Measurements from ENCODE around the gene TIGD3.

The TIGD3 gene

DNA sequence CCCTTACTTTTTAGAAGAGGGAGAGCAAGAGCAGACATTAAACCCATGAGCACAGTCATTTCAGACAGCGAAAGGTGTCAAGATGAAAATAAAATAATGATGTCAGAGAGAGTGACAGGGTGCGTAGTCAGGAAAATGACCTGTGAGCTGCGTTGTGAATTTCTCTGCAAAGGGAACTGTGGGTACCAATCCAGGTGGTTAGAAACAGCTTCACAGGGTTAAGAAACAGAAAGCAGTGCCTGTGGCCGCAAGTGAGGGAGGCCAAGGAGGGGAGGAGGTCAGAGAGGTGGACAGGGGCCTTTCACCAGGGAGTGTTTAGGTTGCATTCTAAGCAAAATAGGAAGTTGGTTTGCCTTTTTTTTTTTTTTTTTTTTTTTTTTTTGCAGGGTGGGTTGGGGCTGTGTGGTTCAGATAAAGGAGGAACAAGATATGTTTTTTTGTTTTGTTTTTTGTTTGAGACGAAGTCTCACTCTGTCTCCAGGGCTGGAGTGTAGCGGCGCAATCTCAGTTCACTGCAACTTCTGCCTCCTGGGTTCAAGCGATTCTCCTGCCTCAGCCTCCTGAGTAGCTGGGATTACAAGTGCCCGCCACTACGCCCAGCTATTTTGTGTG, 7.9 kb downstream of the TIGD3 start:
- intact Hi-C loops (cut with DNase I), result loop anchor here (10.0 kb wide), 2 partner anchors 52 to 232 kb away; partner anchors contain the start of gene KCNK7
- DNase-seq, result peak in 2 of 10 donors; percentile 25 to 62

DNA sequence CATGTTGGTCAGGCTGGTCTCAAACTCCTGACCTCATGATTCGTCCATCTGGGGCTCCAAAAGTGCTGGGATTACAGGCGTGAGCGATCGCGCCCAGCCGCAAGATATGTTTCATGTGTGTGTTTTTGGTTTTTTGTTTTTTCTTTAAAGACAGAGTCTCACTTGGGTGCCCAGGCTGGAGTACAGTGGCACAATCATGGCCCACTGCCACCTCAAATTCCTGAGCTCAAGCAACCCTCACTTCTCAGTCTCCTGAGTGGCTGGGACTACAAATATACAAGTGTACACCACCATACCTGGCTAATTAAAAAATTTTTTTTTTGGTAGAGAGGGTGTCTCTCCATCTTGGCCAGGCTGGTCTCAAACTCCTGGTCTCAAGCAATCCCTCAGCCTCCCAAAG, 8.4 kb downstream of the TIGD3 start:
- no peak for DNase-seq

DNA sequence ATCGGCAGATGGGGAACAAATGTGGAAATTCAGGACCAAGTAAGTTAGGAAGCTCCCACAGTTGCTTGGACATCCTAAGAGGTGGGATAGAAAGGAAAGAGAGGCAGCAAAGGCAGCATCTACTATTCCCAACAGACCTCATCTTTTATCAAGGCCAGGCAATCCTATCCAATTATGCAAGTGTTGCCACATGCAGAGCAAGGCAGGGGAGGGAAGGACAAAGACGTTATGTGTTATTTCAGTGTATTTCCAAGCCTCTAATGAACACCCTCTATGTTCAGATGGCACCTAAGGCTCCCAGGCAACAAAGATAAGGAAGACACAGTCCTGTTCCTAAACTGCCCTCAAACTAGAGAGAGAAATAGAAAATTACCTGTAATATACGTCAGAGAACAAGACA, 9.2 kb downstream of the TIGD3 start:
- intact Hi-C loops (cut with DNase I), result loop anchor here (10.0 kb wide), 2 partner anchors 51 to 231 kb away; partner anchors contain the start of gene KCNK7
- DNase-seq, result peak in 1 of 10 donors; percentile 25

More for the DNA sequence above, 8.4 kb downstream of the TIGD3 start:
- intact Hi-C loops (cut with DNase I), result loop anchor here (10.0 kb wide), 2 partner anchors 52 to 232 kb away; partner anchors contain the start of gene KCNK7

DNA sequence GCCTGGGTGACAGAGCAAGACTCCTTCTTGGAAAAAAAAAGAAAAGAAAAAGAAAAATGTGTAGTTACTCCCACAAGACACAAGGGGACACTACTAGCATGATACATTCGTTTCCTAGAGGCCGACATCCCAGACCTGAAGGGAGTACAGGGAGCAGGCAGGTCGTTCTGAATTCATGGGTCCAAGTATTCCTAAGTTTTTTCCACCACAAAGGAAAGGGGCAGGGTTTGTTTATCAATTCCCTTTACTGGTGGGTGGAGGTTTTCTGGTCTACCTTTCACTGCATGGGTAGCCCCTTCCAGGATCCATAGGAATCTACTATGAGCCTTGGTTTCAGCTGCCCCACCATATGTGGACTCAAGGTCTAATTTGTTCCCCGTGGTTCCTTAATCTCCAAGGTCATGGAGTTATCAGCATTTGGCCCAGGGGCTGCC, 11.8 kb downstream of the TIGD3 start:
- peak in 1 of 10 donors; percentile 27 for DNase-seq
- intact Hi-C loops (cut with DNase I), result loop anchor here (1.0 to 10.0 kb wide), 3 partner anchors 48 to 228 kb away; partner anchors contain the start of gene KCNK7

DNA sequence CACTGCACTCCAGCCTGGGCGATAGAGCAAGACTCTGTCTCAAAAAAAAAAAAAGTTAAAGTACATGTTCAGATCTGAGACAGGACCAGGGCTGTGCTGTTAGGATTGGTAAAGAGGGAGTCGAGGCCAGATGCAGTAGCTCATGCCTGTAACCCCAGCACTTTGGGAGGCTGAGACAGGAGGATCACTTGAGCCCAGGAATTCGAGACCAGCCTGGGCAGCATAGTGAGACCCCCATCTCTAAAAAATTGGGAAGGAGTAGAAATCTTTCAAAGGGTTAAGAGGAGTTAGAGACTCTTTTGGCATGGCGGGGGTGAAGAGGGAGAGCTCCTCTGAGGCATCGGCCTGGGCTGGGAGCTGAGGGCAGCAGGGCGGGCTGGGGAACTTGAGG, 16.1 kb downstream of the TIGD3 start:
- DNase-seq, result no peak
- intact Hi-C loops (cut with DNase I), result no loop called here

DNA sequence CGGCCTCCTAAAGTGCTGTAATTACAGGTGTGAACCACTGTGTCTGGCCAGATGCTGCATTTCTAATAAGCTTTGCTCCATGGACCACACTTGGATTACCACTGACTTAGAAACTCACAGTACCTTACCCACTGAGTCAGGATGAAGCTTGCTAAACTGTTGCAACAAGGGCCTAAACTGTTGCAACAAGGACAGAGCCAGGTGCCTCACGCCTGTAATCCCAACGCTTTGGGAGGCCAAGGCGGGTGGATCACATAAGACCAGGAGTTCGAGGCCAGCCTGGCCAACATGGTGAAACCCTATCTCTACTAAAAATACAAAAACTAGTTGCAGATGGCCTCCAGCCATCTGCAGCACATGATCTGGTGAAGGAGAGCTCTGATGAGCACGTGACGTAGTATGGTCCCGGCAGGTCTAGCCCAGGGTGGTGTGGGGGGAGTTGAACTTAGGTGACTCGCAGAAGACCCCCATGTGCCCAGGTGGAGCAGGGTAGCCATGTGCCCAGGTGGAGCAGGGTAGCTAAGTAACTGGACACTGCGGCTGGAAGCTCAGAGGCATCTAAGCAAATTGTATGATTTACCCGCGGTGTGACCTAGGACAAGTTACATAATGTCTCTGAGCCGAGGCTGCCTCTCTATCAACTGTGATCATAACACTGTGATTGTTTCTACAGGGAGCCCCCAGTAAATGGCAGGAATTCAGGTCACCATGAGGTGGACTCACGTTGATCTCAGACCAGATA, 19.5 kb downstream of the TIGD3 start:
- intact Hi-C loops (cut with DNase I), result no loop called here
- peak in 1 of 10 donors; percentile 58 for DNase-seq

DNA sequence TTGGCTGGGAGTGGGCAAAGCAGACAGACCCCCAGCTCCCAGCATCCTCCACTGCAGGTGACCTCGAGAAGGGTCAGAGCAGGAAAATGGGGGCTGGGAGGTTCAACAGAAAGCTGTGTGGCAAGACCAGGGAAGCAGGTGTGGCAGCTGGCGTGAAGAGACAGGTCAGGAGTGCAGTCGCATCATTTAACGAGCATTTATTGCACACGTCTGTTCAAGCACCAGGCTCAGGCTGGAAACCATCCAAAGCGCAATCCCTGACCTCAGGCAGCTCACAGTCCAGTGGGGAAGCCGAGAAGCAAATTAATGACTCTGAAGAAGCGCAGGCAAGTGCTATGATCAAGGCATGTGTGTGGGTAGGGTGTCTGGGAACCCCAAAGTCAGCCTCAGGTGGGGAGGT, 20.5 kb downstream of the TIGD3 start:
- intact Hi-C loops (cut with DNase I), result no loop called here
- DNase-seq, result no peak

DNA sequence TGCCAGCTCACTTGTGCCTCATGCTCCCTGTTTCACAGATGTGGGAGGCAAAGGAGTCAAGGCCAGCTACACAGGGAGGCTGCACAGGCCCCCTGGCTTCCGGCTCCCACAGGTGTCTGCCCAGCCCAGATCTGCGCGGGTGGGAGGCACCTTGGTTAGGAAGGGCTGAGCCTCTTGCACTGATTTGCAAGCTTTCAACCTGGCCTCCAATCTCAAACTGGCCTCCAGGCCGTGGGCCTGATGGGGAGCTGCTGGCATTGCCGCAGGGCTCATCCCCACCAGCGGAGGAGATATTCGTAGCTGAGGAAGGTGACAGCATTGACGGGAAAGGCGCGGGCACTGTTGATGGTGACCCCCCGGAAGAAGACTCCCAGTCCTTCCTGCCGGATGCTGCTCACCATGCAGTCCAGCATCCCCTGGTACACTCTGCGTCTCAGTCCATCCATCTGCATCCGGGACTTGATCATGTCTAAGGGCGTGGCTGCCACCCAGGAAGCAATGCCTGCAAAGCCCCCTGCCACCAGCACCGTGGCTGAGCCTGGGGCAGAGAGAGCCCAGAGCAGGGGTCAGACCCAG, 21.7 kb downstream of the TIGD3 start:
- intact Hi-C loops (cut with DNase I), result no loop called here
- peak in 1 of 10 donors; percentile 72 for DNase-seq

DNA sequence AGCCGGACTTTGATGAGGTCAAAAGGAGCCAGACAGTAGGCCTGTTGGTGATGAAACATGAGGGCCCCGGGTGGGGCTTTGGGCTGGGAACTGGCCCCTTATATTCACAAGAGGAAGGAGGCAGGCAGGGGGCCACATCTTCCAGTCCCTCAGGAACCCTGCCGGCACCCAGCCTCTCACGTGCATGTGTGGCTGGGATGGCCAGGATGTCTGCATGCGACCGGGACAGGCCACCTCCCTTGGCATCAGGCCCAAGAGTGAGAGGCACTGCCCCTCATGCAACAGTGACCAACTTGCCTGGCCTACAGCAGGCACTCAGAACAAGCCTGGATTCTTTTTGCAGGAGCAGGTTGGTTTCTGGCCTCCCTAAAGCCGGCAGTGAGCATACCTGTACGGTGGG, 22.5 kb downstream of the TIGD3 start:
- DNase-seq, result peak in 1 of 10 donors; percentile 53
- intact Hi-C loops (cut with DNase I), result no loop called here

DNA sequence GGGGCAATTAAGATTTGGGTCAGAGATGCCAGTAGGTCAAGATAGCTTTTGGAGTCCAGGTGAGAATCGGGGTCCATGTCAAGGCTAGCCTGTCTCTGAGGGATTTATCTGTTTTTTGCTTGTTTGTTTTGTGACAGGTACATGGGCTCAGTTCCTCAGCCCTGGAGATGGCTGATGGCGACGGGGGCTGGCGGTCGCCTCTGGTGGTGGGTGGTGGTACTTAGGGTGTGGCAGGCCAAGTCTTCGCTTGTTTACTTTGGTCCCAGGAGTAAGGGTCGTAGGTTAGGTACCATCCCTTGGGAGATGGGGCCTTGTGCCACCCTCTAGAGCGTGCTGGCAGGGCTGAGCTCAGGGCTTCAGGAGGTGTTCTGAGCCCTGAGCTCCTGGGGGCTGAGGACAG, 23.2 kb downstream of the TIGD3 start:
- intact Hi-C loops (cut with DNase I), result no loop called here
- DNase-seq, result no peak

DNA sequence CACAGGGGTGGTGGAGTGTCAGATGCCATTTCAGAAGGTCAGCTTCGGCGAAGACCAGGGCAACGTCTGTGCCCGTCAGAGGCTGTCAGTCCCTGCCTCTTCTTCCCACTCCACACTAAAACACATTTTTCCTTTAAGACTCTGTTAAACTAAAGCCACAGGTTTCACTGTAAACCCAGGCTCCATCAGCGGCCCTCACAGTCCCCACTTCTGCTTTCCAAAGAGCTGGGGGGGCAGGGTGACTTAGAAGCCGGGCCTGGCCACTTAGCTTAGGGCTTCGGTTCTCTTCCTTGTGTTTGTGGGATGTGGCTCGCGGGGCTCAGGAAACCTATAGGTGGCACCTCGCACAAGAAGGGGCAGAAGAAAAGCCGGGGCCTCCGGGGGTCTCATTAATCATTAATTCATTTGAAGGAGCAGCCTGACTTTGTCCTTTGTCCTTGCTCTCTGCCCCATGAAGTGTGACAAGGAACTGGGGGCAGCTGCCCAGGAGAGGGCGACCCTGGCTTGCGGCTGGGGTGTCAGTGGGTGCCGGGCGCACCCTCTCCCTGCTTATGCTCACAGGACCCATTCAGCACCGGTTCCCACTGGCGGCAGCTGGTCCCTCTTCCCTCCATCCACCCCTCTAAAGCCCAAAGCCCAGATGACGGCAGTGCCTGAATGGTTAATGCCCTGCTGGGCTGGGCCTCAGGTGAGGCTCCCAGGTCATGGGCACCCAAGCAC, 23.8 kb downstream of the TIGD3 start:
- intact Hi-C loops (cut with DNase I), result no loop called here
- DNase-seq, result peak in 1 of 10 donors; percentile 74

DNA sequence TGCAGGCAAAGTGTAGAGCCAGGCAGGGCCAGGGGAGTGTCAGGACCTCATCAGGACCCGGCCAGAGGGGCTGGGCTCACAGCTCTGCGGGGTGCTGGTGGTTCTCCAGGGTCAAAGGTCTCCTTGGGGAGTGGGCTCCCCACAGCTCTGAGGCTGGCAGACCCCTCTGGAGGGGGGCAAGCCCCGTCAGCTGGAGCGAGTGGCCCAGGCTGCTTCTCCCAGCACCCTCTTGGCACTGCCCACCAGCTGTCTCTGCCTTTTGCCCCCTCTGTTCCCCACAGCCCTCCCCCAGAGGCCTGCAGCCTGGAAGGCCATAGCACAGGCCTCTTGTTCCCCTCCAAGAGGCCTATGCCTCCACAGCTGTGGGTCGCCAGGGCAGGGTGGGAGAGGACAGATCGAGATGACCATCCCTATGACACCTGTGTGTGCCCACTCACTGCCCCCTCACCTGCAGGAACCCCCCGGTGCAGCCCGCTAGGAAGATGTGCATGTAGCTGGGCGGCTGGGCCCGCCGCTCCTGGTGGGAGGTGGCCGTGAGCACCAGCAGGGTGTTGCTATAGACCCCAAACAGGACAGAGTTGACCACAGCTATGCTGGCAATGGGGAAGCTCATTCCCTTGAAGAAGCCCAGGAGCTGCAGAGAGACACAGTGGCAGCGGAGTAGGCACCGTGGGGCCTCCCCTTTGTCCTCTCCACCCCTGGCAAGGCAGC, 24.5 kb downstream of the TIGD3 start:
- intact Hi-C loops (cut with DNase I), result no loop called here
- peak in 1 of 10 donors; percentile 55 for DNase-seq

DNA sequence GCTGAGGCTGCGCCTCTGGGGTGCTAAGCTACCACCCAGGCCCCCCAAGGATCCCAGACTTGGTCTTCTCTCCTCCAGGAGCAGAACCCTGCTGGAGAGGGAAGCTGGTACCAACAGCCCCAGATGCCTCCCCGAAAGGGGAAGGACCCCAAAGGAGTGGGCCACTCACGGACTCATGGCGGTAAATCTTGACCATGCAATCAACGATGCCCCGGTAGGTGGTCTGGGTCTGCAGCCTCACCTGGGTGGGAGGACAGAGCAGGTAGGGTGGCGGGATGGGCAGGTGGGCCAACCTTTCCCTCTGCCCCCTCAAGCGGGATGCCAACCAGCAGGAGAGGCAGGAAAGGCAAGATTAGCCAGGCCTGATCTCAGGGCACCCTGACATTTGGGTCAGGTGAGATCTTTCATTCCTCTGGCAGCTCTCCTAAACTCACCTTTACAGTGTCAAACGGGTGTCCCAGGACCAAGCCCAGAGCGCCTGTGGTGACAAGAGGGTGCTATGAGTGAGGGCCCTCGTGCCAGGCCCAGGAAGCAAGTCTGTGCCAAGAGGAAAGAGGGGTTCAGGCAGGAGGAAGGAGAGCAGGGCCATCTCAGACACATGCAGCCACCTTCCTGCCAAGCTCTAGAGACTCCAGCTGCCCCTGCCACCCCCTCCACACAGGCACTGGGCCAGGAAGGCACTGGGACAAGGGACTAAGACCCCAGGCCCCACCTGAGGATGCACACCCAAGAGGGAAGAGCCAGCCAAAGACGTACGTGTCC, 25.3 kb downstream of the TIGD3 start:
- peak in 1 of 10 donors; percentile 63 for DNase-seq
- intact Hi-C loops (cut with DNase I), result loop anchor here (5.0 kb wide), 1 partner anchor 37 kb away; no protein-coding TSS in a partner anchor

DNA sequence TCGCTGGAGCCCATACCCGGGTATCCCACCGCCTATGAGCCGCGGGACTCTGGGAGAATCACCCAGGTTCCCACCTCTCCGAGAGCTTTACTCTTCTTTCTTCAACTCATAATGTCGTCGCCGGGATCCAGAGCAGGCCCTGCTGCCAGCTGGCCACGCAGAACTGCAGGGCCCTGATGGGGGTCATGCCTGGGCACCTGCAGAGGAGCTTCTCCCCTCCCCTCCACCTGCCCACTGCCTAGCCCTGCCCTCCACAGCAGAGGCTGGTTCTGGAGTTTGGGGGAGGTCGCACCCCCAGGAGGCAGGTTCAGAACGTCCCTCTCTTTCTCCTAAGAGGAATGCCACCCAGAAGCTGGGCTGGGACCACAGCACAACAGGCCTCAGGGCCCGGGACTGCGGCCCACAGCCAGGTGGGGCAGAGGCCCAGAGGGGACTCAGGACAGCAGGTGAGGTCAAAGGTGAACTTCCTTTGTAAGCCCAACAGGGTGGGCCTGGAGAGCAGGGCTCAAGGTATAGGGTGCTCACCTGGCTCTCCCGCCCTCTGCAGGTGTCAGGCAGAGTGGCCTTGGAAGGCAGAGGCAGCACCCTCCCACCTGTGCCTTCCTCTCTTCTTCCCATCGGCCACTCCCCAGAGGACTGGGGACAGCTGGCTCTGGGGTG, 26.0 kb downstream of the TIGD3 start:
- intact Hi-C loops (cut with DNase I), result loop anchor here (5.0 kb wide), 1 partner anchor 37 kb away; no protein-coding TSS in a partner anchor
- DNase-seq, result peak in 1 of 10 donors; percentile 52

DNA sequence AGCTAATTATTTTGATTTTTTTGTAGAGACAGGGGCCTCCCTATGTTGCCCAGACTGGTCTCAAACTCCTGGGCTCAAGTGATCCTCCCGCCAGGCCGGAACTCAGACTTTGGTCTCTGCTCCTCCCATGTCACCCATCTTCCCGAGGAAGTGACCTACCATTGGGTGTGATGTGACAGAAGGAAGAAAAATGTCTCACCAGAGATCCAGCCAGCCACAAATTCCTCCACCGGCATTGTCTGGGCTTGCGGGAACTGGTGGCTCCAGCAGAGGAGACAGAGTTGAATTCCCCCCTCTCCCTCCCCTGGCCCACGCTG, 27.1 kb downstream of the TIGD3 start:
- no peak for DNase-seq
- intact Hi-C loops (cut with DNase I), result loop anchor here (1.0 to 5.0 kb wide), 2 partner anchors 36 to 129 kb away; no protein-coding TSS in a partner anchor

DNA sequence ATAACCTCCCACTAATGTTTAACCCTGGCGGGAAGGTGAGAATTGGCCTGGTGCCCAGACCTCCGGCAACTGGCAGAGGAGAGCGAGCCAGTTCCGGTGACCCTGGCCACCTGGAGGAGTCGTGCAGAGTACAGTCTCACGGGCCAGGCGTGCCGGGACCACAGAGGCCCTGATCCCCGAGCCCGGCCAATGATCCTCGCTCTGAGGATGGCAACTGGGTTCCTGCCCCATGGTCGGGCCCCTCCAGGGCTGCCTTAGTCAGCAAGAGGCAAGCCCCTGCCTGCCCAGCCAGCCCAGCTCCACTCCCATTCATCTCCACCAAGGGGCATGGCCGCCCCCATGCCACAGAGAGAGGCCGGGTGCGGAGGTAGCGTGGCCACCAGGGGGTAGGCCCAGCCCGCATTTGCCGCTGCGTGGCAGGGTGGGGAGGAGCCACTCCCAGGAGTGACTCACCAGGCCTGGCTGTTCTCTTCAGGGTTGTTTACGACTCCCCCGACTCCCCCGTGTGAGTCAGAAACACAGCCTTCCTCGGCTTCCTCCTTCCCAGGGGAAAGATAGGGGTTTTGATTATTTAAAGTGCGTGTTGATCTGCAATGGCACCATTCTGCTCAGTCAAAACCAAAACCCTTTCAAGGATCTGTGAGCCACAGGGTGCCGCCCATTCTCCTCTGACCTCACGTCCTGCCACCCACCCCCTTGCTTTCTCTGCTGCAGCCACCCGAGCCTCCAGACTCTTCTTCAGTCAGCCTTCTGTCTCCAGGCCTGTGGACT, 27.7 kb downstream of the TIGD3 start, which contains the start of gene SLC25A45:
TSS of gene SLC25A45 (minus strand) at position 614 of the 771 bp plus-strand sequence. CDS start 695 bp downstream, outside the sequence.
- intact Hi-C loops (cut with DNase I), result loop anchor here (1.0 to 5.0 kb wide), 2 partner anchors 35 to 128 kb away; no protein-coding TSS in a partner anchor
- DNase-seq, result peak; percentile 73 to 98 (median 84)

DNA sequence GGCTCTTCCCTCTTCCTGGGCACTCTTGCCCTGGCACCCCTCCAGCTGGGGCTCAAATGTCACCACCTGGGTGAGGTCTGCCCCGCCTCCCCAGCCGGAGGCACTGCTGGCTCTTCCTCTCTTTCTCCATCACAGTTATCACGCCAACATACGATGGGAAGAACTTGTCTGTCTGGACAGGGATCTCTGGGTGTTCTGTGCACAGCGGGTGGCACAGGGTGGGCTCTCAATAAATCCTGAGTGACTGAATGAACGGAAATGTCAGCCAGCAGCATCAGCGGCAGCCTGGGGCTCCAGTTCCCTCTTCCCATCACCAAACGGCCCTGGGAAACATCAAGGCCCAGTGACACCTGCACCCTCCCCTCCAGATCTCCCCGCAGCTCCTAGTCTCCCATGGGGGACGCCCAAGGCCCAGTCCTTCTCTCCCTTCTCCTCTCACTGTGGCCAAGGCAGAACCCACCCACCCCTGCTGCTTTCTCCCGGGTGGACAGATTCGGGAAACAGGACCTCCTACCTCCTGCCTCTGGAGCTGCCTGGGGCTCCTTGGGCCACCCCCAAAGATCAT, 28.3 kb downstream of the TIGD3 start:
- intact Hi-C loops (cut with DNase I), result loop anchor here (1.0 to 5.0 kb wide), 2 partner anchors 34 to 127 kb away; no protein-coding TSS in a partner anchor
- DNase-seq, result peak in 2 of 10 donors; percentile 17 to 86
